ENCODE data around the gene SMARCAL1.
A peak's percentile ranks its signal among the peaks of the same experiment; 100 is the strongest.

DNA sequence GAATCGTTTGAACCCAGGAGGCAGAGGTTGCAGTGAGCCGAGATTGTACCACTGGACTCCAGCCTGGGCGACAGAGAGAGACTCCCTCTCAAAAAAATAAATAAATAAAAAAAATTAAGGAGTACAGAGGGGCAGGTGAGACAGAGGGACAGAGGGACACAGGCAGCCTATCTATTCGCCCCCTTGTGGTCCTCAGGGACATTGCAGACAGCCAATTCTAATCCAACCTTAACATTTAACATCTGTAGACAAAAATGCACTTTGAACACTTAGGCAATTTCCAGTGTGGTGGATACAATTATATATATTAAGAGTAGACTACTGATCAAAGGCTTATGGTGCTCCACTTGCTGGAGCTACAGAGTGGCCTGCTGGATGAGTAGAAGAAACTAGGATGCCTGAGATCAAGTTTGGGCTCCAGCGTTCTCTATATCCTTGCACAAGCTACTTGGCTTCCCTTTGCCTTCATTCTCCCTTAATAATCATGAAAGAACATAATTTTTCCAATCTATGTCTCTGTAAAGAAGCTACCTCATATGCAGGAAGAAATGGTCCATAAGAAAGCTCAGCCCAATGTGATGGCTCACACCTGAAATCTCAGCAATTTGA is 8.2 kb upstream of the SMARCAL1 start:
- TF ChIP-seq EP300 (IDR thresholded peaks at IDR 0.05) (no peak), POLR2AphosphoS5 (IDR thresholded peaks at IDR 0.05) (no peak), POLR2A (IDR thresholded peaks at IDR 0.05) (no peak)
- TF ChIP-seq, protein P1, sequence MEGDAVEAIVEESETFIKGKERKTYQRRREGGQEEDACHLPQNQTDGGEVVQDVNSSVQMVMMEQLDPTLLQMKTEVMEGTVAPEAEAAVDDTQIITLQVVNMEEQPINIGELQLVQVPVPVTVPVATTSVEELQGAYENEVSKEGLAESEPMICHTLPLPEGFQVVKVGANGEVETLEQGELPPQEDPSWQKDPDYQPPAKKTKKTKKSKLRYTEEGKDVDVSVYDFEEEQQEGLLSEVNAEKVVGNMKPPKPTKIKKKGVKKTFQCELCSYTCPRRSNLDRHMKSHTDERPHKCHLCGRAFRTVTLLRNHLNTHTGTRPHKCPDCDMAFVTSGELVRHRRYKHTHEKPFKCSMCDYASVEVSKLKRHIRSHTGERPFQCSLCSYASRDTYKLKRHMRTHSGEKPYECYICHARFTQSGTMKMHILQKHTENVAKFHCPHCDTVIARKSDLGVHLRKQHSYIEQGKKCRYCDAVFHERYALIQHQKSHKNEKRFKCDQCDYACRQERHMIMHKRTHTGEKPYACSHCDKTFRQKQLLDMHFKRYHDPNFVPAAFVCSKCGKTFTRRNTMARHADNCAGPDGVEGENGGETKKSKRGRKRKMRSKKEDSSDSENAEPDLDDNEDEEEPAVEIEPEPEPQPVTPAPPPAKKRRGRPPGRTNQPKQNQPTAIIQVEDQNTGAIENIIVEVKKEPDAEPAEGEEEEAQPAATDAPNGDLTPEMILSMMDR (IDR thresholded peaks at IDR 0.05) = peak in 5 of 7 experiments; percentile 24 to 85 (median 81)
